Endothelial cell of umbilical vein (primary cell): ENCODE data around the gene CD63. TPM values are rescaled to one million over a fixed set of nuclear protein-coding genes. Genes with fewer than 3 reads are reported as not detected.

ENCODE experiments used
- BruUV-seq: library from RNA; stranded (reverse); fragments of 400-500 nt; replicated peaks from 2 replicates; lab custom pipeline; 2021; lab: Mats Ljungman, UMichigan
- CTCF ChIA-PET: fragments of 300-600, 350-600 bp; sonication (Branson Sonifier 250); formaldehyde crosslinking; loops from one replicate; lab custom pipeline; 2021; ENCODE audit warnings: antibody characterized with exemption, inconsistent platforms; lab: Charles Lee
- POLR2A ChIA-PET: fragments of 300-600, 350-600 bp; sonication (Branson Sonifier 250); formaldehyde crosslinking; loops from one replicate; lab custom pipeline; 2021; ENCODE audit warnings: antibody characterized with exemption, inconsistent platforms; lab: Charles Lee
- DNase-seq: peaks from one replicate; pipeline ENCODE4 v3.0.0-alpha.2; 2011; ENCODE audit warnings: low read depth, low spot score
- FAIRE-seq: peaks from 2 replicates; lab custom pipeline; 2011; peaks lifted over from hg19 to GRCh38; lab: Jason Lieb, UNC
- H2AFZ ChIP-seq: 2 replicates; pipeline ENCODE4 v1.6.0; 2012; ENCODE audit warnings: low read depth, low read length, control low read depth, inconsistent platforms
- H3K27ac ChIP-seq: 2 replicates; pipeline ENCODE4 v1.5.1; 2011; ENCODE audit warnings: low read depth, mild to moderate bottlenecking, control low read depth, low read length, moderate library complexity; ENCODE audit not compliant: insufficient read depth
- H3K27me3 ChIP-seq, 2 experiments: 2 replicates each; pipeline versions ENCODE4 v1.6.0 to v1.6.1; 2011; ENCODE audit warnings: low read length in 2 of 2, mixed read lengths in 1 of 2; ENCODE audit not compliant: control insufficient read depth in 2 of 2, insufficient read depth in 2 of 2
- H3K36me3 ChIP-seq, 2 experiments: 2 replicates in 1 of 2; 3 replicates in 1 of 2; pipeline ENCODE4 v1.5.1; 2011; ENCODE audit warnings: low read length in 2 of 2, mild to moderate bottlenecking in 1 of 2, moderate library complexity in 1 of 2; ENCODE audit not compliant: control insufficient read depth in 2 of 2, insufficient read depth in 2 of 2; ENCODE audit errors: extremely low read depth in 1 of 2
- H3K4me1 ChIP-seq: 3 replicates; pipeline ENCODE4 v1.5.1; 2011; ENCODE audit warnings: mild to moderate bottlenecking, low read length; ENCODE audit not compliant: control insufficient read depth, insufficient read depth; ENCODE audit errors: extremely low read depth
- H3K4me2 ChIP-seq: 2 replicates; pipeline ENCODE4 v1.6.1; 2011; ENCODE audit warnings: low read length, control low read depth, mixed read lengths; ENCODE audit not compliant: insufficient read depth
- H3K4me3 ChIP-seq, 3 experiments: fragments of 200-600 bp in 1 of 3; sonication (generic), shearing (Covaris generic) in 1 of 3; replicated peaks in 1 of 3; 2 replicates each; pipeline ENCODE4 v1.5.1; 2011 to 2016; ENCODE audit warnings: control low read depth in 3 of 3, low read length in 3 of 3, mild to moderate bottlenecking in 2 of 3, inconsistent platforms in 1 of 3, low read depth in 1 of 3, moderate library complexity in 1 of 3; ENCODE audit not compliant: insufficient read depth in 1 of 3
- H3K79me2 ChIP-seq: 2 replicates; pipeline ENCODE4 v1.6.0; 2012; ENCODE audit warnings: low read length, inconsistent platforms; ENCODE audit not compliant: control insufficient read depth, insufficient read depth
- H3K9ac ChIP-seq: replicated peaks from 2 replicates; pipeline ENCODE3; 2011; ENCODE audit warnings: low read length, control low read depth; ENCODE audit not compliant: insufficient read depth; ENCODE audit errors: extremely low read depth
- H3K9me1 ChIP-seq: replicated peaks from 3 replicates; pipeline ENCODE4 v1.6.0; 2011; ENCODE audit warnings: mild to moderate bottlenecking, low read length; ENCODE audit not compliant: control insufficient read depth, insufficient read depth; ENCODE audit errors: extremely low read depth
- H3K9me3 ChIP-seq: replicated peaks from 2 replicates; pipeline ENCODE4 v1.5.1; 2012; ENCODE audit warnings: low read length, inconsistent platforms; ENCODE audit not compliant: control insufficient read depth, insufficient read depth
- H4K20me1 ChIP-seq: replicated peaks from 2 replicates; pipeline ENCODE3; 2011; ENCODE audit warnings: mild to moderate bottlenecking, low read length; ENCODE audit not compliant: control insufficient read depth, insufficient read depth; ENCODE audit errors: extremely low read depth
- EZH2 ChIP-seq: IDR thresholded peaks from 2 replicates; pipeline ENCODE4 v1.6.1; 2012; ENCODE audit warnings: borderline replicate concordance, low read depth, mild to moderate bottlenecking, moderate library complexity, low read length, inconsistent platforms; ENCODE audit not compliant: severe bottlenecking
- FOS ChIP-seq: IDR thresholded peaks from 2 replicates; pipeline ENCODE4 v1.6.1; 2011; ENCODE audit warnings: mild to moderate bottlenecking, low read length, moderate library complexity, borderline replicate concordance; ENCODE audit not compliant: insufficient read depth
- GATA2 ChIP-seq: IDR thresholded peaks from 2 replicates; pipeline ENCODE4 v1.7.0; 2011; ENCODE audit warnings: low read depth, mild to moderate bottlenecking, moderate library complexity, mixed read lengths, low read length; ENCODE audit not compliant: insufficient read length, insufficient read depth
- JUN ChIP-seq: IDR thresholded peaks from 2 replicates; pipeline ENCODE4 v1.6.1; 2011; ENCODE audit warnings: borderline replicate concordance, low read depth; ENCODE audit not compliant: insufficient read length, insufficient read depth
- MYC ChIP-seq: IDR thresholded peaks from one replicate; pipeline ENCODE4 v1.6.1; 2011; ENCODE audit warnings: mild to moderate bottlenecking, low read depth, low read length
- POLR2A ChIP-seq: IDR thresholded peaks from 2 replicates; pipeline ENCODE4 v1.6.1; 2012; ENCODE audit warnings: low read depth, mild to moderate bottlenecking, control low read depth, low read length
- POLR2AphosphoS5 ChIP-seq: IDR thresholded peaks from 2 replicates; pipeline ENCODE4 v1.6.1; 2012; ENCODE audit warnings: low read depth, mild to moderate bottlenecking, control low read depth, low read length, moderate library complexity; ENCODE audit not compliant: insufficient read depth
- dilution Hi-C: fragments of 300-500 bp; cut with MboI; formaldehyde crosslinking; loops from one replicate; pipeline ENCODE4 v1.15.0; 2019; ENCODE audit warnings: low sequenced_read_pairs; ENCODE audit not compliant: extremely low pct_ligation_motif_present
- intact Hi-C: fragments of 100-400 bp; cut with micrococcal nuclease; formaldehyde crosslinking; loops from one replicate; pipeline ENCODE4 v1.10.0; 2022
- polyA plus RNA-seq, 4 experiments: library from polyadenylated mRNA; depleted of rRNA in 3 of 4; stranded (reverse) in 3 of 4; unstranded in 1 of 4; fragments of >200 nt; gene quantifications; 2 replicates each; pipeline versions ENCODE4 v1.2.1 to v1.2.3, GENCODE V29; 2011 to 2012; ENCODE audit warnings: missing spikeins in 1 of 4
- total RNA-seq: library from RNA; stranded (reverse); gene quantifications from 2 replicates; pipeline ENCODE4 v1.2.3, GENCODE V29; 2021
- TF ChIP-seq, protein P1 (sequence below), 2 donors: IDR thresholded peaks; 1 replicate in 1 of 2; 2 replicates in 1 of 2; pipeline ENCODE4 v1.5.1; 2011; ENCODE audit warnings: low read length in 2 of 2, mild to moderate bottlenecking in 2 of 2, moderate library complexity in 2 of 2, control low read depth in 1 of 2, inconsistent platforms in 1 of 2, low read depth in 1 of 2; ENCODE audit not compliant: insufficient read depth in 1 of 2; ENCODE audit errors: extremely low read depth in 1 of 2
- TF ChIP-seq, protein P2 (sequence below): IDR thresholded peaks from 2 replicates; pipeline ENCODE4 v1.6.1; 2011; ENCODE audit not compliant: insufficient read depth, insufficient read length

Gene CD63
- total and polyA plus RNA-seq, 2 donors (not counting 3 experiments of a cell fraction or from before 2014, with no cell fraction given) = 1,054 to 1,429 TPM

GRCh38 chr12:55697686-55698085, 31.1 kb downstream of the CD63 start:
- DNase-seq = no peak
- Histone ChIP-seq H3K27ac (no peak overlapping the region), H3K4me1 (no peaks in the 10 kb centered on the region), H3K4me2 (no peak overlapping the region), H4K20me1 (no peaks in the 10 kb centered on the region), H2AFZ (no peak overlapping the region), H3K27me3 (no peaks in the 10 kb centered on the region), H3K4me3 (no peak overlapping the region), H3K36me3 (no peaks in the 10 kb centered on the region), H3K9me1 (no peaks in the 10 kb centered on the region), H3K79me2 (no peaks in the 10 kb centered on the region), H3K9me3 (no peaks in the 10 kb centered on the region), H3K9ac (no peak overlapping the region)
- no peak for FAIRE-seq
- ChIA-PET CTCF (interaction anchor here (1.0 to 2.9 kb wide), 4 partner anchors 13 to 41 kb away, joined by 3 to 15 read pairs (median 4); a partner anchor contains a TSS), POLR2A (no interaction called here)
- intact Hi-C loops = no loop called here
- TF ChIP-seq FOS = no peak
- TF ChIP-seq MYC = no peak
- TF ChIP-seq GATA2 = no peak
- no TSS peak for BruUV-seq
- dilution Hi-C loops = no loop called here

DNA sequence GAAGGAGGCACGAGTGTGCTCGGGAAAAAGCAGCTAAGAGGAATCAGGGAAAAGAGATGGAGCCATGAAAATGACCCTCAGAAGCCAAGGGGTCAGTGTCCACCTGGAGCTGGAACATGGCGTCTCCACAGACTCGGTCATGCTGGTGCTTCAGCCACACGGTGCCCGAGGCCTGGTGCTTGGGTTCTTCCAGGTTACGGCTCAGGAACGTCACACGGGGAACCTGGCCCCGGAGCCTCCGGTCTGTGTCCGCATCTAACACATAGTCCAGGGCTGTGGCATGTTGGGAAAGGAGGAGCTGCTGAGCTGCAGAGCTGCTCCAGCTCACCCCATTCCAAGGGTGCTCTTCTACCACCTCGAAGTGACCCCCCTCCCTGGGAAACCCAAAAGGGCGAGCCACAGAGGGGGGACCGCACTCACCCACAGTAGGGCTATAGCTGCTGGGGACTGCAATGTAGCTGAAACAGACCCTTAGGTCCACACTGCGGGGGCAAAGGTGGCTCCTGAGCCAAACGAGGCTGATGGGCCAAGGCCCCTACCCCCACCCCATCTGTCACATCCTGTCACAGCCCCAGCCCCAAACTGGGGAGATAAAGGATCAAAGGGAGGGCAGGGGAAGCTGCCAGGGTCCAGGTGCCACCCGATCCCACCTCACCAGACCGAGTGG, 31.9 kb downstream of the CD63 start:
- DNase-seq (no peak), FAIRE-seq (no peak)
- Histone ChIP-seq H3K79me2 (no peaks in the 10 kb centered on the region), H3K9ac (no peak overlapping the region), H3K9me1 (no peaks in the 10 kb centered on the region), H3K9me3 (no peaks in the 10 kb centered on the region), H2AFZ (no peak overlapping the region), H3K27ac (no peak overlapping the region), H3K4me1 (no peaks in the 10 kb centered on the region), H3K36me3 (no peaks in the 10 kb centered on the region), H3K4me2 (no peak overlapping the region), H4K20me1 (no peaks in the 10 kb centered on the region), H3K27me3 (no peaks in the 10 kb centered on the region), H3K4me3 (no peak overlapping the region)
- ChIA-PET CTCF (interaction anchor here (1.0 to 2.9 kb wide), 4 partner anchors 15 to 50 kb away, joined by 3 to 15 read pairs (median 3); a partner anchor contains a TSS), POLR2A (no interaction called here)
- TF ChIP-seq JUN = no peak
- TF ChIP-seq, protein P1, sequence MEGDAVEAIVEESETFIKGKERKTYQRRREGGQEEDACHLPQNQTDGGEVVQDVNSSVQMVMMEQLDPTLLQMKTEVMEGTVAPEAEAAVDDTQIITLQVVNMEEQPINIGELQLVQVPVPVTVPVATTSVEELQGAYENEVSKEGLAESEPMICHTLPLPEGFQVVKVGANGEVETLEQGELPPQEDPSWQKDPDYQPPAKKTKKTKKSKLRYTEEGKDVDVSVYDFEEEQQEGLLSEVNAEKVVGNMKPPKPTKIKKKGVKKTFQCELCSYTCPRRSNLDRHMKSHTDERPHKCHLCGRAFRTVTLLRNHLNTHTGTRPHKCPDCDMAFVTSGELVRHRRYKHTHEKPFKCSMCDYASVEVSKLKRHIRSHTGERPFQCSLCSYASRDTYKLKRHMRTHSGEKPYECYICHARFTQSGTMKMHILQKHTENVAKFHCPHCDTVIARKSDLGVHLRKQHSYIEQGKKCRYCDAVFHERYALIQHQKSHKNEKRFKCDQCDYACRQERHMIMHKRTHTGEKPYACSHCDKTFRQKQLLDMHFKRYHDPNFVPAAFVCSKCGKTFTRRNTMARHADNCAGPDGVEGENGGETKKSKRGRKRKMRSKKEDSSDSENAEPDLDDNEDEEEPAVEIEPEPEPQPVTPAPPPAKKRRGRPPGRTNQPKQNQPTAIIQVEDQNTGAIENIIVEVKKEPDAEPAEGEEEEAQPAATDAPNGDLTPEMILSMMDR (IDR thresholded peaks at IDR 0.05; ENCODE audit: extremely low read depth in 1 of 2, insufficient read depth in 1 of 2, low read depth in 1 of 2, low read length in 2 of 2) = no peak
- TF ChIP-seq EZH2 = no peak
- TF ChIP-seq, protein P2, sequence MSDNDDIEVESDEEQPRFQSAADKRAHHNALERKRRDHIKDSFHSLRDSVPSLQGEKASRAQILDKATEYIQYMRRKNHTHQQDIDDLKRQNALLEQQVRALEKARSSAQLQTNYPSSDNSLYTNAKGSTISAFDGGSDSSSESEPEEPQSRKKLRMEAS = no peak
- no peak for TF ChIP-seq POLR2AphosphoS5
- no peak for TF ChIP-seq GATA2
- no peak for TF ChIP-seq POLR2A
- intact Hi-C loops (no loop called here), dilution Hi-C loops (no loop called here)
- BruUV-seq = no TSS peak
